AG09309 (cell line): Measurements from ENCODE around the gene TGM3.

ENCODE experiments used
- DNase-seq: peaks from one replicate; pipeline ENCODE4 v3.0.0-alpha.2; 2010; ENCODE audit warnings: low read depth
- H3K4me3 ChIP-seq: 2 replicates; pipeline ENCODE4 v1.5.1; 2011; ENCODE audit warnings: mild to moderate bottlenecking, low read depth, low read length, moderate library complexity; ENCODE audit not compliant: control insufficient read depth
- CTCF ChIP-seq: IDR thresholded peaks from 2 replicates; pipeline ENCODE4 v1.5.1; 2011; ENCODE audit warnings: mild to moderate bottlenecking, low read depth, low read length, inconsistent platforms; ENCODE audit not compliant: insufficient read depth, control insufficient read depth; ENCODE audit errors: missing control alignments

The TGM3 gene

DNA sequence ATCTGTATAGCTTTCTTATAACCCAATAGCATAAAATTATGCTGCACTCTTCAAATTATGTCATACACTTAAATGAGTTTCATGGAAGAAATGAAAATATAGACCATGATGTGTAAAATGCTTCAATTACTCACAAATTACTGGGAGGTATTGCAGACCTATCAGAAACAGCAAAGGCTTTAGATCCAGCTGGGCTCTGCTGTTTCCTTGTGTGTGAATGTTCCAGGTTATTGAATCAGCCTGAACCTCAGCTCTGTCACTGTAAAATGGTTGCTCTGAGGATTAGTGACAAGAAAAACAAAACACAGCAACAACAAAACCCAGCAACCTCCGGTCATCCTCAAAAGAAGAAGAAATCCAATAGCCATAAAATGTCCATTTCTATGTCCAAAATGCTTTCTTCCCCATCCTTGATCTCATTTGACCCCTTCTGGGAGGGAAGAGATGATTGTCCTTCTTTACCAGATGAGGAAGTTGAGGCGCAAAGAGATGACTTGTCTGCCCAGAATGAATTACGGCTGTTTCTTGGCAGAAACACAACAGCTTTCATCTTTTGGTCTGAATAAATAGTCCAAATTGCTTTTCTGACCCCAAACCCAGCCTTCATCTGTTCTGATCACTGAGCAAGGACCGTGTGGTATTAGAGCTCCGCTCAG, 42.7 kb downstream of the TGM3 start:
- no peak overlapping the region for H3K4me3 ChIP-seq
- no peak for DNase-seq
- TF ChIP-seq CTCF: no peak

GRCh38 chr20:2340136-2340535, 44.3 kb downstream of the TGM3 start:
- no peak overlapping the region for H3K4me3 ChIP-seq
- DNase-seq: no peak
- no peak for TF ChIP-seq CTCF

DNA sequence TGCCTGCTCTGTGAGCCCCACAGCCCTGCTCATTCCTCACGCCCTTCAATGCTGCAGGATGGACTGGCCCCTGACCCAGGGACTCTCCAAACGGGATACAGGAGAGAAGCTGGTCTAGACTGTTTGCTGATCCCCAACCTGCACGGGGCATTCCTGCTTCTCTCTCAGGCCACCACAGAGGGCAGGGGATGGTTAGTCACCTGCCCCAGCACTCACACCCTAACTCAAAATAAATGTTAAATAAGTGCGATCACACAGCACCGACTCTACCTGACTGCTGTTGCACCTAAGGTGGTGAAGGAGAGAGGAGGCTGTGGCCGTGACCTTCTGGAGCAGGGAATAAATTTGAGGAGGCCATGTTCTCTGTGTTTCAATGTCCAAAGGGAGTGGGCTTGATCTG, 45.0 kb downstream of the TGM3 start:
- no peak for DNase-seq
- H3K4me3 ChIP-seq: no peak overlapping the region
- no peak for TF ChIP-seq CTCF

DNA sequence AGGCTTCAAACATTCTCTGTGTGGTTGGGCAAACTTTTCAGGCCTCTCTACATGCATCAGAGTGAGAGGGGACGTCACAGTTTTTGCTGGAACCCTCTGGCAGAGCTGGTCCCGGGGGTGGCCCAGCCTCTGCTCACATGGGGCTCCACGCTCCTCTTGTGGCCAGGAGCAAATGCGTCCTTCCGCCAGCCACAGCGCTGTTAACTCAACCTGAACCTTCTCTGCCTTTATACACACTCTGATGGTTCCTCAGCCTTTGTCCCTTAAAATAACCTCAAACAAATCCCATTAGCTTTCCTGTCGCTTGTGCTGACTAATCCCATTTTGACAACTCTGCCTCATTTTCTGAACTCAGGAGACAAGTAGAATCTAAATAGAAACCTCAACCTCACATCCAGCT, 45.5 kb downstream of the TGM3 start:
- TF ChIP-seq CTCF: no peak
- DNase-seq: no peak
- no peak overlapping the region for H3K4me3 ChIP-seq

- no peak for TF ChIP-seq CTCF
- DNase-seq: no peak
- no peak overlapping the region for H3K4me3 ChIP-seq
Observed at GRCh38 chr20:2342243-2342642, 46.4 kb downstream of the TGM3 start.

- no peak overlapping the region for H3K4me3 ChIP-seq
- TF ChIP-seq CTCF: no peak
- DNase-seq: no peak
Observed at GRCh38 chr20:2346188-2346587, 50.4 kb downstream of the TGM3 start.

- H3K4me3 ChIP-seq: no peak overlapping the region
- no peak for DNase-seq
- no peak for TF ChIP-seq CTCF
Observed at GRCh38 chr20:2348336-2348735, 52.5 kb downstream of the TGM3 start.
